Aorta (tissue), 5 donors: Measurements from ENCODE around the gene FBXO42. TPM values are rescaled to one million over a fixed set of nuclear protein-coding genes. Genes with fewer than 3 reads are reported as not detected.
A peak's percentile ranks its signal among the peaks of the same experiment; 100 is the strongest.

ENCODE experiments used
- ATAC-seq: fragments of 200-7000 bp; cut with Tn5 transposase; one replicate; pipeline ENCODE4 v1.9.1; 2022; ENCODE audit warnings: moderate library complexity; ENCODE audit not compliant: low FRiP score
- DNase-seq, 2 donors: peaks; one replicate each; pipeline ENCODE4 v3.0.0-alpha.2; 2020
- H3K27ac ChIP-seq, 2 donors: one replicate each; pipeline ENCODE4 v1.5.1; 2013; ENCODE audit warnings: low read length in 2 of 2, mild to moderate bottlenecking in 2 of 2, moderate library complexity in 2 of 2, control low read depth in 1 of 2, inconsistent platforms in 1 of 2, low read depth in 1 of 2
- H3K27me3 ChIP-seq, 2 donors: one replicate each; pipeline ENCODE4 v1.6.1; 2013; ENCODE audit warnings: control low read depth in 1 of 2, low read length in 1 of 2, mild to moderate bottlenecking in 1 of 2, moderate library complexity in 1 of 2; ENCODE audit not compliant: insufficient read depth in 2 of 2, control insufficient read depth in 1 of 2
- H3K36me3 ChIP-seq, 2 donors: one replicate each; pipeline ENCODE4 v1.6.1; 2013; ENCODE audit warnings: control low read depth in 1 of 2, low read length in 1 of 2, mild to moderate bottlenecking in 1 of 2; ENCODE audit not compliant: insufficient read depth in 2 of 2, control insufficient read depth in 1 of 2
- H3K4me1 ChIP-seq, 2 donors: one replicate each; pipeline ENCODE4 v1.6.1; 2013; ENCODE audit warnings: low read length in 2 of 2, control low read depth in 1 of 2, mild to moderate bottlenecking in 1 of 2, moderate library complexity in 1 of 2; ENCODE audit not compliant: insufficient read depth in 2 of 2, control insufficient read depth in 1 of 2
- H3K4me3 ChIP-seq, 2 donors: one replicate each; pipeline ENCODE4 v1.5.1; 2013; ENCODE audit warnings: low read length in 2 of 2, control low read depth in 1 of 2, mild to moderate bottlenecking in 1 of 2
- H3K9me3 ChIP-seq: one replicate; pipeline ENCODE4 v1.6.1; 2013; ENCODE audit warnings: mild to moderate bottlenecking, low read length; ENCODE audit not compliant: control insufficient read depth
- WGBS, 2 donors: extraction: QIAGEN DNeasy Blood & Tissue Kit; methylation state at CpG; one replicate each; pipeline ENCODE4 v1.1.7; 2013; 5-methylcytosine and 5-hydroxymethylcytosine counted together
- intact Hi-C, 2 donors: fragments of 100-400 bp; cut with DNase I; formaldehyde crosslinking; loops; one replicate each; pipeline versions ENCODE4 v1.14.2 to v1.15.0; 2022
- polyA plus RNA-seq, 2 donors: library from polyadenylated mRNA; stranded (reverse); fragments of 200-250 nt; gene quantifications; one replicate each; pipeline ENCODE4 v1.2.3, GENCODE V29; 2013
- total RNA-seq, 2 donors: library from RNA; stranded (reverse); fragmentation: NEBNext Ultra II Directional; extraction: Animal tissue kit (Norgen Biotek cat#: 25700); gene quantifications; one replicate each; pipeline ENCODE4 v1.2.1, GENCODE V29; 2021
- donor health status: healthy with polysubstance abuse.
- donor health status: Bipolar disorder and iron deficiency.
- donor health status: DM: no; HTN: no; CAD: no.
- donor health status: DM: no; HTN: no; CAD: no.
- donor health status: DM: yes; HTN: yes; CAD: no.

The FBXO42 gene
- total and polyA plus RNA-seq, 4 donors: 9.4 to 33.3 (median 32.9) TPM

DNA sequence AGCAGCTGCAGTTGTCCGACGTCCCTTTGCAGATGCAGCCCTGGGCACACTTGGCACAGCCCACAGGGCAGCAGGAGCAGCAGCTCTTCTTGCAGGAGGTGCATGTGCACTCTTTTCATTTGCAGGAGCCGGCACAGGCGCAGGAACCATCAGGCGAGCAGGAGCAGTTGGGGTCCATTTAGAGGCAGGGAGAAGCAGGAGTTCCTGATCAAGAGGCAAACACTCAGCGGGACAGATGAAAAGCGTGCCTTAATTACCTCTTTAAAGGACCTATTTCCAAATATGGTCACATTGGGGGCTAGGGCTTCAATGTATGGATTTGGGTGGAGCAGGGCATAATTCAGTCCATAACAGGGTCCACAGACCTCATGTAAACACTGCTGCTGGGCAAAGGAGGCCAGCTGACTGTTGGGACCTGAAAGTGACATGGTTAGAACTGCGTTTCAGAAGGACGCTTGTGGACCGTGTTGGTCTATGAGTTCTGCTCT lies 111.0 kb downstream of the FBXO42 start:
- 53 to 61% methylated on average over 10 of the region's 10 CpGs for WGBS, 2 donors
- intact Hi-C loops: loop anchor here (5.0 kb wide), 4 partner anchors 34 to 164 kb away; no protein-coding TSS in a partner anchor
- H3K27me3 ChIP-seq: no peaks in the 10 kb centered on the region
- H3K9me3 ChIP-seq: no peaks in the 10 kb centered on the region
- no peaks in the 10 kb centered on the region for H3K36me3 ChIP-seq
- H3K4me1 ChIP-seq: no peaks in the 10 kb centered on the region
- DNase-seq (peak; percentile 12 to 38), ATAC-seq (no peak)
- no peak overlapping the region for H3K4me3 ChIP-seq
- H3K27ac ChIP-seq: no peak overlapping the region

DNA sequence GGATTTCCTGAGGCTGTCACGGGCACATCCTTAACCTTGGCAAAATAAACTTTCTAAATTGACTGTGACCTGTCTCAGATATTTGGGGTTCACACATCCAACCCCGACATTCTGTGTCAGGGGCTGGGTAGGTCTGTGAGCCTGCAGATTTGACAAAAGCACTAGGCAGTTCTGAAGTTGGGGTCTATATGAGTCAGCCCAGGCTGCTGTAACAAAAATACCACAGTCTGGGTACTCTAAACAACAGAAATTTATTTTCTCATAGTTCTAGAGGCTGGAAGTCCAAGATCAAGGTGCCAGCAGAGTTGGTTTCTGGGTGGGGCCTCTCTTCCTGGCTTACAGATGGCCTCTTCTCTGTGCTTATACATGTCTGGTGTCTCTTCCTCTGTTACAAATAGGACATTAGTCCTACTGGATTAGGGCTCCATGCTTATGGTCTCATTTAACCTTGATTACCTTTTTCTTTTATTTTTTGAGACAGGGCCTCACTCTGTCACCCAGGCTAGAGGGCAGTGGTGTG lies 112.2 kb downstream of the FBXO42 start:
- Histone ChIP-seq H3K4me1 (no peaks in the 10 kb centered on the region), H3K36me3 (no peaks in the 10 kb centered on the region), H3K9me3 (no peaks in the 10 kb centered on the region), H3K27me3 (no peaks in the 10 kb centered on the region), H3K4me3 (no peak overlapping the region), H3K27ac (no peak overlapping the region)
- no peak for ATAC-seq
- WGBS, 2 donors: 92 to 93% methylated on average over 2 of the region's 2 CpGs
- intact Hi-C loops: loop anchor here (5.0 kb wide), 4 partner anchors 33 to 163 kb away; no protein-coding TSS in a partner anchor
- DNase-seq: peak in 1 of 2 donors; percentile 1

DNA sequence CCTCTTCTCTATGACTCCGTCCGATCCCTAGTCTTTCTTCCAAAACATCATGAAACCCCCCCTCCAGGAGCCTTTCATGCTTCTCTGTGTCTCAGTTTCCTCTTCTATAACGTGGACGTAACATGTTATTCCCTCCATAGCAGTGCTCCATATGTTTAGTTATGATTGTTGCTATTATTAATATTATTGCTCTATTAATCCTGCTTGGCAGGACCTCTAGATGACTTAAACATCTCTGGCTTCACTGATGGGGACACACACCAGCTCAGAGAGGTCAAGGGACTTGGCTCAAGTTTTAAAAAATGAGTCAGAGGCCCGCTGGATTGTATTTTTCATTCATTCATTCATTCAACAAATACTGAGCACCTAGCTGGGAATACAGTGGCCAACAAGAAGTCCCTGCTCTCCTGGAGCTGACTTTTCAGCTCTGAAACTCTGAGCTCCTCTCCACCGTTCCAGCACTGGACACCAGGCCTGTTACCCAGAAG lies 114.9 kb downstream of the FBXO42 start:
- Histone ChIP-seq H3K27me3 (no peaks in the 10 kb centered on the region), H3K36me3 (no peaks in the 10 kb centered on the region), H3K9me3 (no peaks in the 10 kb centered on the region), H3K4me1 (no peaks in the 10 kb centered on the region), H3K4me3 (no peak overlapping the region), H3K27ac (peak overlapping the region in 1 of 2 donors; percentile 28)
- intact Hi-C loops: no loop called here
- no peak for ATAC-seq
- DNase-seq: peak in 1 of 2 donors; percentile 36
- WGBS, 2 donors: 15 to 16% methylated on average over 6 of the region's 6 CpGs

DNA sequence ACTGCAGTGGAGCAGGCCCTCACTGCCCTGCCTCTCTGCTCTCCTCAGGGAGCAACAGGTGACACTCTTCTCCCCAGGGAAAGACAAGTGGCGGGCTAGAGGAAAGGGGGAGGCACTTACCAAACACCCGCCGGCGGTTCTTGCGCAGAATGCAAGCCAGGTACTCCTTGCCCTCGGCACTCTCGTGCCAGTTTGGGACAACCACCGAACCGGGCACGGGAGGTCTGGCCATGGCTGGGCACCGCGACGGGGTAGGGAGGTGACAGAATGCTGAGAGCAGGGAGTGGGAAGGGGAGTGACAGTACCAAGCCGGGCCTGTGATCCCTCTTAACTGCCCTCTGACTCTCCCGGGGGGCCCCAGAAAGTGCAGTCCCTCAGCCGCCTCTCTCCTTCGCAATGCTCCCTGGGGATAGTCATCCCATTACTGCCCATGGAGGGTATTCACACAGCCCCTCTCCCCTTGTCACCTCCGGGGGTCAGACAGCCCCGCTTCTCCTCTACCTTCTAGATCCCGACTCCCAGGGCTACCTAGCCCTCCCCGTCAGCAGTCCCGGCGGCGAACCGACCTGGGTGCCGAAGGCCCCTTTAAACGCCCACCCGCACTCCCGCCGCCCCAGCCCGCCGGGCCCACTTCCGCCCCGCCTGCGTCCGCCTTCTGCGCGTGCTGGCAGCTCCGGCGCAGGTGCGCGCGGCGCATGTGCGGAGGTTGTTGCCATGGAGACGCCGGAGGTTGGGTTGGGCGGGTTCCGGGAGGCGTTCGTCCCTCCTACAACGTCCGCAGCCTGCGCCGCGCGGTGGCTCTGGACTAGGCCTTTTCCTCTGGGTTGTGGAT lies 115.6 kb downstream of the FBXO42 start, which contains the start of gene CPLANE2:
CPLANE2 (minus strand) TSS at position 673 of the 832 bp plus-strand sequence; CDS start at position 232, 441 bp downstream.
- ATAC-seq: peak; percentile 95
- no peaks in the 10 kb centered on the region for H3K36me3 ChIP-seq
- peak within 1 kb of the TSS; percentile 4 to 37 for H3K4me3 ChIP-seq
- H3K4me1 ChIP-seq: no peaks in the 10 kb centered on the region
- intact Hi-C loops: no loop called here
- peak within 1 kb of the TSS in 1 of 2 donors; percentile 49 for H3K27ac ChIP-seq
- no peaks in the 10 kb centered on the region for H3K27me3 ChIP-seq
- DNase-seq: peak; percentile 96 to 98
- no peaks in the 10 kb centered on the region for H3K9me3 ChIP-seq
- WGBS, 2 donors: 1% methylated on average over 57 of the region's 57 CpGs

DNA sequence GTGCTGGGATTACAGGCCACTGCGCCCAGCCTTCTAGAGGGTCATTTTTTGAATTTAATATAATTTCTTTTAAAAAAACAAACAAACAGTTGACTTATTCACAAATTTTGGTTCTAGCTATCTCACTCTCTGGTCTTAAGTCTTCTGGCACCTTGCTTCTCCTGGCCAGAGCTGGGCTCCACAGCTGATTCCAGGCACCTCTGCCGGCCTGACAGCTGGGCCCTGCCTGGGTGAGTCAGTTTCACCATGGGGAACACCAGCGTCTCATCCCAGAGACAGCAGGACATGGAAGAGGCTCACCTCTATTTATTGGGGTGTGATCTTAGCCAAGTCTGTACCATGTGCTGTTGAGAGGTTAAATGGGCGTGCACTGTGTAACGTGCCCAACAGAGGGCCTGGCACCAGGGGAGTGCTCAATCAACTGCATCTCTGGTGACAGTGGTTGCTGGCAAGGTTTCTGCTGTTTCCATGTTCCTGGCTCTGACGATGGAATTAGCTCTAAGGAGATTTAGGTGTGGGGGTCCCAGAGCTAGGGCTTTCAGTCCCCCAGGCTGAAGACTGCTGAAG lies 116.3 kb downstream of the FBXO42 start:
- WGBS, 2 donors: 43 to 44% methylated on average over 6 of the region's 6 CpGs
- intact Hi-C loops: no loop called here

DNA sequence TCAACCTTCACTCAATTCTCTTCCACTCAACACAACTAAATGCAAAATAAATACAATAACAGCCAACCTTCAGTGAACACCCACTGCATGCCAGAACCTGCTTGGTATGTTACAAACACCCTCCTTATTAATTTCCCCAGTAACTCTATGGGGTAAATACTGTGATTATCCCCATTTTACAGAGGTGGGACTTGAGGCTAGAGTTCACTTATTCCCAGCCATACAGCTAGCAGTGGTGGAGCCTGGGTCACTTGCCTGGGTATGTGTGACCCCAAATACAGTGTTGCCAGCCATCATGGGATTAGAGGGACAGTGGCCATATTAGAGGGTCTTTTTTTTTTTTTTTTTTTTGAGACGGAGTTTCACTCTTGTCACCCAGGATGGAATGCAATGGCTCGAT lies 116.9 kb downstream of the FBXO42 start:
- no peak overlapping the region for H3K4me3 ChIP-seq
- 92 to 100% methylated on average over 2 of the region's 2 CpGs for WGBS, 2 donors
- no peak for ATAC-seq
- no peaks in the 10 kb centered on the region for H3K4me1 ChIP-seq
- H3K27me3 ChIP-seq: no peaks in the 10 kb centered on the region
- no peaks in the 10 kb centered on the region for H3K9me3 ChIP-seq
- no peaks in the 10 kb centered on the region for H3K36me3 ChIP-seq
- H3K27ac ChIP-seq: no peak overlapping the region
- DNase-seq: peak in 1 of 2 donors; percentile 7
- intact Hi-C loops: no loop called here

More for the DNA sequence above, 116.3 kb downstream of the FBXO42 start:
- ATAC-seq (peak; percentile 39), DNase-seq (peak in 1 of 2 donors; percentile 47)
- H3K9me3 ChIP-seq: no peaks in the 10 kb centered on the region
- H3K36me3 ChIP-seq: no peaks in the 10 kb centered on the region
- H3K27ac ChIP-seq: no peak overlapping the region
- no peaks in the 10 kb centered on the region for H3K27me3 ChIP-seq
- H3K4me3 ChIP-seq: peak overlapping the region in 1 of 2 donors; percentile 4
- H3K4me1 ChIP-seq: no peaks in the 10 kb centered on the region

DNA sequence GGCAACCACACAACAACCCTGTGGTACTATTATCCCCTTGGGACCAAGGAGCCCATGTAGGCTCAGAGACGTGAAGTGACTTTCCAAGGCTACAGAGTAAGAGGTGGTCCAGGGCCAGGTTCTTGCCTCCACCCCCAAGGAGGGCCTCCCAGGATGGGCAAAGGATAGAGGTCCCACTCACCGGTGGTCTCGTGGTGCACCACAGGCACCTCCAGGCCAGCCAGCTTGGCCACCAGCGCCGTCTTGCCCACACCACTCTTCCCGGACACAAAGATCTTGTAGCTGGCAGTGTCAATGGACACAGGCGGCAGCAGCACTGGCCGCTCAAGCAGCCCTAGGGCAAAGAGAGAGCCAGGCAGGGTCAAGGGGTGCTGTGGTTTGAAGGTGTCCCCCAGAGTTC lies 118.8 kb downstream of the FBXO42 start:
- Histone ChIP-seq H3K4me3 (no peak overlapping the region), H3K9me3 (no peaks in the 10 kb centered on the region)
- WGBS, 2 donors: 98 to 99% methylated on average over 8 of the region's 8 CpGs

DNA sequence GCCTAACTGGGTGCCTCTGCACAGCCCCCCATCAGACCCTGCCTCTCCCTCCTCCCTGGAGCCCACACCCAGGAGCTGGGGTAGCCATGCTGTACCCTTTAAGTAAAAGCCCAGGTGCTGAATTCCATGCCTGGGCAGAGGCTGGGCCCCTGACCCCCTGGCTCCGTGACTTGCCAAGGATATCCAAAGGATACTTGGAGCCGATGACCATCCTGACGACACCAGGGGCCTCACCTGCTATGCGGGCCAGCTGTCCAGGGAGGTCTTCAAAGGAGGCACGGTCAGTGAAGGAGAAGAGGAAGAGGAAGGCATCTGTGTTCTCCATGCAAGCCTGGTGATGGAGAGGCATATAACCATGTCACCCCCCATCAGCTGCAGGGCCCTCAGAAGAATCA lies 120.0 kb downstream of the FBXO42 start:
- WGBS, 2 donors: 88 to 96% methylated on average over 5 of the region's 5 CpGs
- peak in 1 of 2 donors; percentile 69 for DNase-seq
- H3K9me3 ChIP-seq: no peaks in the 10 kb centered on the region
- H3K27me3 ChIP-seq: no peaks in the 10 kb centered on the region
- H3K36me3 ChIP-seq: no peaks in the 10 kb centered on the region
- no peaks in the 10 kb centered on the region for H3K4me1 ChIP-seq
- ATAC-seq: no peak
- no peak overlapping the region for H3K4me3 ChIP-seq
- intact Hi-C loops: no loop called here
- no peak overlapping the region for H3K27ac ChIP-seq

More for the DNA sequence above, 118.8 kb downstream of the FBXO42 start:
- intact Hi-C loops: no loop called here
- no peaks in the 10 kb centered on the region for H3K36me3 ChIP-seq
- no peak for ATAC-seq
- no peaks in the 10 kb centered on the region for H3K4me1 ChIP-seq
- H3K27ac ChIP-seq: no peak overlapping the region
- H3K27me3 ChIP-seq: no peaks in the 10 kb centered on the region
- peak in 1 of 2 donors; percentile 66 for DNase-seq
